HG03565 (cell line): Measurements from ENCODE around the gene HS1BP3.

ENCODE experiments used
- ATAC-seq: cut with Tn5 transposase; IDR thresholded peaks from one replicate; pipeline ENCODE4 v1.9.1; 2021; ENCODE audit warnings: mild to moderate bottlenecking, moderate library complexity; ENCODE audit not compliant: unreplicated experiment

Gene HS1BP3

DNA sequence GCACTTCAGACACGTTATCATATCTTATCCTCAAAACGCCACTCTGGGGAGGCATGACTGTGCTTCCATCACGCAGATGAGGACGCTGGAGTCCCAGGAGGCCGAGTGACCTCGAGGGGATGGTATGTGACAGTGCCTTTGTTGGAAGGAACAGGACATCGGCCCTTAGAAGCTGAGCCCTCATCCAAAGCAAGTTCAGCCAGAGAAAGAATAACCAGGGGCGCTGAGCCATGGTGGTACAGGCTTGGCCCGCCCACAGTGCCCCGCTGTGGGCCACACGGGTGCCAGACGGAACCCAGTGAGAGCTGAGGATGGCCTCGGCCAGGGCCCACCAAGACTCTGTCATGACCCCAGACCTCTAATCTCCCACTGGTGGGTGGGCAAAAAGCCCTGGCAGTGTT, 31.3 kb downstream of the HS1BP3 start:
- no peak for ATAC-seq

DNA sequence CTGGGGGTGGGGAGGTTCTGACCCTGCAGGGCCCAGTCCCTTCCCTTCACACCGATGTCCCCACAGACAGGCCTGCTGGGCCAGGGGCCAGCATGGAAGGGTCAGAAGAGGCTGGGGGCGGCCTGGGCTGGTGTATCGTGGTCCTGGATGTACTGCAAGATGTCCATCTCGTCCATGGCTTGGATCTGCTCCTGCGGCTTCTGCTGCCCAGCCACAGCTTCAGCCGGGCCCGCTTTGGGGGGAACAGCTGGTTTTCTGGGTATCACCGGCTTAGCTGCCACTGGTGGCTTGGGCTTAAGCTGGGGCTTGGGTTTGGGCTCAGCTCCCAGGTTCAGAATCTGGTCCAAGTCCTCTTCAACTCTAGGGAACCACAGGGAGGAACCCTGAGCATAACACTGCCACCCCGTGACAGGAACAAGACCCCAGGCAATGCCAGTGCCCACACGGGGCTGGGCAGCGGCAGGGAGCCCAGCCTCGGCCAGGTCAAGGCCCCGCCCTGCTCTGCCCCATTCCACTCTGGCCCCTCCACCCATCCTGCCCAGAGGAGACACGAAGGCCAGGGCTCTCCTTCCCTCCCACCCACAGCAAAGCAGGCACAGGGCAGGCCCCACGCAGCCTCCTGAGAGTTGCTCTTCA, 31.9 kb downstream of the HS1BP3 start:
- ATAC-seq = no peak

DNA sequence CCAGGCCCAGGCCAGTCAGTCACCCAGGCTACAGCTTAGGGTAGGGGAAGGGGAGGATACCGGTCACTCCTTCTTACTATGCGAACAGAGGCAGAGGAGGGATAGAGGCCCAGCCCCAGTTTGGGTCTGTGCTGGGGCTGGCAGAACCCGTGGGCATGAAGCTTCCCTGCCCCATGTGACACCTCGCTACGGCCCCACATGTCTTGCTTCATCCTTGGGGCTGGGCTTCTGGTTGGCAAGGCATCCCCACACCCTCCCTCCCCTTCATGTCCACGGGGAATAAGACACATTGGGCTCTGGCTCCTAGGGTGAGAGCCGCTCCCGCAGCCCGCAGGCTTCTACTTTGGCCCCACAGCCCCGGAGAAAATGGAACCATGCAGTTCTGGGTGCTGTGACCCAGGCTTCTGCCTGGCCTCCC, 32.4 kb downstream of the HS1BP3 start:
- no peak for ATAC-seq

DNA sequence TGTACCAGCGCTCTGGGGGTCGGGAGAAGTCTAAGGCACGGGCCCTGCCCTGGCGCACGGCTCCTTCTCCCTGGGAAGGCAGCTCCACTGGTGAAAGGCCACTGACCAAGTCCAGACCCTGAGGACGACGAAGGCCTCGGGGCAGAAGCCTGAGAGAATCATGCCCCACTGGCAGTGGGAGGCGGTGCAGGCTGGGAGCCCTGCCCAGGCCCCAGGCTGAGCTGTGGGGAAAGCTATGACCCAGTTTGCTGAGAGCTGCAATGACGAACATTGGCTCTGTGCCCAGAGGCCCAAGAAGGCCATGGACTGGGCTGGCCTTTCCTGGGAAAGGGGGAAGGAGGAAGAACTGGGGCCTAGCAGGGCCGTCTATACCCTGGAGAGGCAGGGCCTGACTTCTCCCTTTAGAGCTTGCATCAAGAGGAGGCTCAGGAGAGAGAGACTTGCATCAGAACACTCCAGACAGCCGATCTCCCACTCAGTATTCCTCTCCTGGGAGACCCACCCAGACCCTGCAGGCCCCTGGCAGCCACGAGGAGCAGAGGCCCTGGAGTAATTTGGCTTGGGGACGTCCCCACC, 32.9 kb downstream of the HS1BP3 start:
- ATAC-seq = no peak

DNA sequence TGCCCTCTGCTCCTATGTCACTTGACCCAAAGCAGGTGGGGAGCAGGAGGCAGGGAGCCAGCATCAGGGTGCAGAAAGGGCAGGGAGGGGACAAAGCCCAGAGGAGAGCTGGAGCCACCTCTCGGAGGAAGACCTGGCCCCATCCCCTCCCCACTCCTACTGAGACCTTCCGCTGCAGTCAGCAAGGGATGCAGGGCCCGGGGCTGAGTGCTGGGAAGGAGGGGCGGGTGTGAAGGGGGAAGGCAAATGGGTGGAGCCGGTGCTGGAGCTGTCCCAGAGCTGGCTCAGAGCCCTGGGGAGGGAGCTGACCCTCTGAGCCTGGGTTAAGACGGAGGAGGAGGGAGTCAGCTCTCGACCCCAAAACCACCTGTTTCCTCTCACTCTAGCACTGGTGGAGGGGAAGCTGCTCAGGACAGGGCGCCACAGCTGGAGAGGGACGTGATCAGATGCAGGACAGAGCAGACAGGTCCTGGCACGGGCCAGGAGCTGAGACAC, 33.8 kb downstream of the HS1BP3 start:
- ATAC-seq = no peak

DNA sequence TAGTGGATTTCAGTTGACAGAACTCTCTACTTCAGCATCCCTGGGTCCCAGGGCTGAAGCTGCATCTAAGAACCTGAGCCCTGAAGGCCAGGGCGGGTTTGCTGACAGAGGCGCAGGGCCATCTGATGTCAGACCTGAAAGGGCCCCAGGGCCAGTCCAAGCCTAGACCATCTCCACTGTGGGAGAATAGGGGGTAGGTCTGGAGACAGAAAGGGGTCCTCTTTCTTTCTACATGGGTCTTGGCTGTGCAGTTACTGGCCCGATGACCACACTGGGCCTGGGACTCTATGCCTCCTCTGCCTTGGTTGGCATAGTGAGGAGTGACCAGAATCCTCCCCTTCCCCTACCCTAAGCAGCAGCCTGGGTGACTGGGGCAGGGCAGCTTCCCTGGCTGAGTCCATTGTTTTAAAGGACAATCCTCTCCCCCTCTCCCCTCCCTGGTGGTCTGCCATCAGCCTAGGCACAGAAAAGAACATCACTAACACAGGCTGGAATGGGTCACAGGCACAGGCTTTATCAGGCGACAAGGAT, 34.5 kb downstream of the HS1BP3 start:
- ATAC-seq = no peak

DNA sequence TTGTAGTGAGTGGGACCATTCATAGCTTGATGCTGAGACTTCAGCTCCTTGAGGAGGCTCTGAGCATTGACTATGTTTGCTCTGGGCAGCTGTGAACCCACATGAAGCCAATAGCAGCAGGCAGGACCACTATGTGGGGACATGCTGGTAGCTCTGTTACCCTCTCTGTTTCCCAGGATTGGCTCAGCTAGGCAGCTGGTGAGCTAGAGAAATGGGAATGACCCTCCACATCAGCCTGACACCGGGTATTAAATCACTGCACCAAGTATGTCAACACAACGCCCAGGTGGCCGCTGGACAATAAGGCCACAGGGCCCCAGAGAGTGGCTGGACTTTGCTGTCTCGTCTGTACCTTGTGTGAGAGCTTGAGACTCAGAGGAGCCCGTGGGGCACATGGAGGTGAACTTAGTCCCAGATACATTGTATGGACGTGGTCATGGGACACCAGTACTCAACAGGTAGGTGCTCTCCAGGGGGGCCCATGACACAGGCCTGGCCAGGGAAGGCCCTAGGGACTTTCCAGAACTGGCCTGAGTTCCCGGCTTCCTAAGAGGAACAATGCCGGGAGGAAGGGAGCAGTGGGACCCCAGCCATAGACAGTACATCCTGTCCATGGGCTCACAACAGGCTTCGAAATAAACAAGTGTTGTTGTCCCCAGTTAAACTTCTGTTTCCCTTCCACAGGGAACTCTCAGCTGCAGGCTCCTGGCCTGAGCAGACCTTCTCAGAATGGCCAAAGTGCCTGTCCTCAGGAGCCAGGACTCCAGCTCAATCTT, 35.2 kb downstream of the HS1BP3 start:
- no peak for ATAC-seq

DNA sequence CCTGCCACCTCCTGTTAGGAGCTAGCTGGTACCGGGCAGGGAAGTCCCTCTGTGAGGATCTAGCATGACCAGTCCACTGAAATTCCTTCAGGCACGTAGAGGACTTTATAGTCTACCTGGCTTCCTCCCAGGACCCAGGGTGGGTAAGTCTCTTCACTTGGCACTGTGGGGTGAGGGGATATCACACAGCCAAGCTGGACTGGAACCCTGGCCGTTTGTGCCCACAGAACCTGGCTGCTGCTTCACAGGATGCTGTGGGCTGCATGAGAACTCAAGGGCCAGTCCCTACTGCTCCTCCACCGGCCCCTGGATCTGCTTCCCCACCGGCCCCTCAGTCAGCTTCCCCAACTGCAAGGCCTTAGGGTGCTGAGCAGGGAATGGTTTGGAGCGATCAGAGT, 35.8 kb downstream of the HS1BP3 start:
- ATAC-seq = no peak

DNA sequence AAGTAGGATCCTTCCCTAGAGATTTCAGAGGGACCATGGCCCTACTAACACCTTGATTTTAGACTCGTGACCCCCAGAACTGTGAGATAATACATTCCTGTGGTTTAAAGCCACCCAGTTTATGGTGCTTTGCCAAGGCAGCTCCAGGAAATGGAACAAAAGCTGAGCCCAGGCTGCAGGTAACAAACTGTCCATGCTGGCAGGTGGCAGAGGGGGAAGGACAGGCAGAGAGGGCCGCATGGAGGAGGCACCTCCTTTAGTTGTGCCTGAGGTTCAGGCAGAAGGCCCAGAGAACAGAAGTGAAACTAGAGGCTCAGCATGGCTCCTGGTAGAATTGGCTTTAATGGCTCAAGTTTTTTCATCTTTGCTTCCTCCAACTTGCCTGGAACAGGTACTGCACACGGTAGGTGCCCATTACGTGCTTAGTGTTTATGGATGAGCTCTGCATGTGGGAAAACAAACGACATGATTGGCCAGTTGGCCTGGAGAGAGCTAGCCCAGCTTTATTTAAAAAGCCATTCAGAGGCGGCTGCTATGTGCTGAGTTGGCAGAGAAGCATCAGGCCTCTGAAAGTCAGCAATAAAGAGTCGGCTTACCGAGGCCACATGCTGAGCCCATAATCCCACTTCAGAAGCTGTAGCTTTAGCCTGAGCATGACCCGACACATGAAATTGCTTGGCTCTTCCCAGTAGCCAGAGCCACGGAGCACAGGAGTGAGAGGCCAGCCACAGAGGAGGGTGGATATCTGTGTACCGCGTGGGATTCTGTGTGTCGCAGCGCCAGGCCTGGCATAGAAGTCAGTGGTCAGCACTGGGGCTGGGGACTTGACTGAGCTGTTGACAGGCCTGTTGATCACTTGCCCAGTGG, 36.5 kb downstream of the HS1BP3 start:
- no peak for ATAC-seq

DNA sequence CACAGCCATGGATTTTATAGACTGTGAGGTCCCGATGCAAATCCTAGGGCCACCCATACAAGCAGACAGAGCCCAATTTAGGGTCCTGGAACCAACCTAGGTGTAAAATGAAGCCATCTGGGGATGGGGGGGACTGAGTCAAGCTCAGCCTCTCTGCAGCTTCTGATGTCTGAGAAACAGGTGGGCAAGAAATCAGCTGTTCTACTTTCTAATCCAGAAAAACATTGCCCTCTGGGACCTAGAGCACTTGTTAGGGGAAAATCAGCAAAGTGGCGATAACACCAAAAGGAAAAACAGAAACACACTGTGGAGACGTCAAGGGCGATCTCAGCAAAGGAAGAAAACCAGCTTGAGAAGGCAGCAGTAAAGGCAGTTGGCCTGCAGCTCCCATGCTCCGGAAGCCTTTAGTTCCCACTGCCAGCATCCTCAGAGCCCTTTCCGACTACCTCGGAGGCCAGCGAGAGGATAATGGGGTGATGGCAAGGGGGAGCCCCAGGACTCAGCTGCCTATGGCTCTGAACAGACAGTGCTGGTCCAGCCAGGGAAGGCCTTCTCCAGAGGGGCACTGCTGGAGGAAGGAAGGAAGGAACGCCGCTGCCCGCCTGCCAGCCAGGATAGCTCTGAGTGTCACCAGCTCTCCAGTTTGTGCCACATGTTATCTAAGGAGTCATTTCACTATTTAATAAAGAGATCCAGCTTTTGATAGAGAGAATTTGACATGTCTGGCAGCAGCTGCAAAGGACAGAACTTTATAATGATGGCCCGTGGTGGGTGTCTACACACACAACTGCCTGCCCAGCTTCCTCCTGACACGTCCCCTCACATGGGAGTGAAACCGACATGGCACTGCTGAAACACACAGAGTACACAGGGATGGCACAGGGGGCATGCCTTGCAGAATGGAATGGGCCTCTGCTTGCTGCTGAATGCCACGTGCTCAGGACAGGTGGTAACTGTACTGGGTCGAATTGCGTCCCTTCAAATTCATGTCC, 37.7 kb downstream of the HS1BP3 start:
- no peak for ATAC-seq

DNA sequence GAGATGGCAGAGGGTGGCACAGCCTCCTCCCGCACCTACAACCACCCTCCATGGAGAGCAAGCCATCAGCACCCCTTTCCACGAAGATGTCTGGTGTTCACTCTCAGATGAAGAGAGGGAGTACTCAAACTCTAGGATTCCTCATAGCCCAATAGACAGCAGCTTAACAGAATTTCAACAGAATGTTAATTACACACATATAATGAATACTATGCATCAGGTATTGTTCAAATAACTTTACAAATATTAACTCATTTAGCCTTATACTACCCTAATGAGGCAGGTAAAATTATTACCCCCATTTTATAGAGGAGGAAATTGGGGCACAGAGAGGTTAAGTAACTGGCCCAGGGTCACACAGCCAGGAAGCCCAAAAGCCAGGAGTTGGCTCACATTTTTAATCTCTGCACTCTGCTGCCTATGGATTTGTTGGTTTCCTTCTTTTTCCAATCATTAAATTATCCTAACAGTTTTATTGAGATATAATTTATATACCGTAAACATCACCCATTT, 39.0 kb downstream of the HS1BP3 start:
- ATAC-seq = no peak

DNA sequence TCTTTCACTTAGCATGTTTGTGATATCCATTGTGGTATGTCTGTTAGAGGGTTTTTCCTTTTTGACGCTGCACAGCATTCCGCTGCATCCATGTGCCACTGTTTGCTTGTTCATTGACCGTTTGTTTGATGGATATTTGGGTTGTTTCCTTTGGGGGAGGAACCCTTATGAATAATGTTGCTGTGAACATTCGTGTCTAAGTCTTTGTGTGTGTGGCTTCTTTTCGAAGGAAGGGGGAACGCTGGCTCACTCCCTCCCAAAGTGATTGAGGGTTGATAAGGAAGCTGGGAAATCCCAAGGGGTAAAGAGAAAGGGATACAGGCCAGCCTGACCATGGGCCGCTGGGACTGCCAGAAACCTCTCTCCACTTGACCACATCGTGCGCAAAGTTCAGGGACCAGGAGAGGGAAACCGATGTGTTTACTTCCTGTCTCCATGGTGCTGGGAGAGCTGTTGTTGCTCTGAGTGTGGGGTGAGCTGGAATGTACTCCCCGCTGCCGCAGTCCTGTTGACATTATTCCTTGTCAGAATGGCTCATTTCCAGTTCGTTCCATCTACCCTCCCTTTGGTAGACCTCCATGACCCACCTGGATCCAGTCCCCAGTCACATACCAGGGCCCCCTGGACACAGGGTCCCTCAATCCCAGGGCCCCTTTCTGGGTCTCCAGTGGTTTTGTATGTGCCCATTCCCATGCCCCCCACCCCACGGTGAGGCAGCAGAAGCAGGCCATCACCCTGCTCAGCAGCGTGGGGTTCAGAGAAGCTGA, 39.6 kb downstream of the HS1BP3 start:
- ATAC-seq = no peak

DNA sequence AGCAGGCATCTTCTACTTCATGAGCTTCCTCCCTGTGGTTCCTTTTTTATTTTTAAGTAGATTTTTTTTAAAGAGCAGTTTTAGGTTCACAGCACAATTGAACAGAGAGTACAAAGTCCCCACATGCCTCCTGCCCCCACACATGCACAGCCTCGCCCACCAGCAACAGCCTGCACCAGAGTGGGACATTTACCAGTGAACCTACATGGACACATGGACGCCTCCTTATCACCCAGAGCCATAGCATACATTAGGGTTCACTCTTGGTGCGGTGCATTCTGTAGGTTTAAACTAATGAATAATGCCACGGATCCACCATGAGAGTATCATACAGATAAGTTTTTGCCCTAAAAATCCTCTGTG, 40.9 kb downstream of the HS1BP3 start:
- no peak for ATAC-seq

DNA sequence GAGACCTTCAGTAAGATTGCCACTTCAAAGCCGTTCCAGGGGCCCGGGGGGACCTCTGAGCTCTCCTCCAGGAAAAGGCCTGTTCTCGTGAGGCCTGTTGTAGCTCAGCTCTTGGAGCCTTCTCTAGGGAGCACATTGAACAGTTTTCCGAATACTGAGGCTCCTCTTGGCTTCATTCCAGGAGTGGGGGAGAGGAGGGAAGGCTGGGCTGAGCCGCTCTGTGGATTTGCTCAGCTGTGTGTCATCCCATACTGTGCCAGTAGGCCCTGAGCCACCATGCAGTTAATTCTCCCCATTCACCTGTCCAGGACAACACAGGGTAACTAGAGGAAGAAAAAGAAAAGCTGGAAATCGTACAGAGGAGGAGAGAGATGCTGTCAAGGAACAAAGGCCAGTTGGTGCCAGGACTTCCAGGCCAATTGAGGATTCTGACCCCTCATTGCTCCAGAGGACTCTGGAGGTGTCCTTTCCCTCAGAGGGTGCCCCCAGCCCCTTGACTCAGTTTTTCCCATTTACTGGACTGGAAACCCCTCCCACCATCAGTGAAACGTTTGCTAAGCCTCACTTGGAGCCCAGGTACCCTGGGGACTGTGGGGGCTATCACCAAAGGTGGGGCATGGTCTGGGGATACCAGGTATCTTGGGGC, 41.4 kb downstream of the HS1BP3 start:
- ATAC-seq = no peak

DNA sequence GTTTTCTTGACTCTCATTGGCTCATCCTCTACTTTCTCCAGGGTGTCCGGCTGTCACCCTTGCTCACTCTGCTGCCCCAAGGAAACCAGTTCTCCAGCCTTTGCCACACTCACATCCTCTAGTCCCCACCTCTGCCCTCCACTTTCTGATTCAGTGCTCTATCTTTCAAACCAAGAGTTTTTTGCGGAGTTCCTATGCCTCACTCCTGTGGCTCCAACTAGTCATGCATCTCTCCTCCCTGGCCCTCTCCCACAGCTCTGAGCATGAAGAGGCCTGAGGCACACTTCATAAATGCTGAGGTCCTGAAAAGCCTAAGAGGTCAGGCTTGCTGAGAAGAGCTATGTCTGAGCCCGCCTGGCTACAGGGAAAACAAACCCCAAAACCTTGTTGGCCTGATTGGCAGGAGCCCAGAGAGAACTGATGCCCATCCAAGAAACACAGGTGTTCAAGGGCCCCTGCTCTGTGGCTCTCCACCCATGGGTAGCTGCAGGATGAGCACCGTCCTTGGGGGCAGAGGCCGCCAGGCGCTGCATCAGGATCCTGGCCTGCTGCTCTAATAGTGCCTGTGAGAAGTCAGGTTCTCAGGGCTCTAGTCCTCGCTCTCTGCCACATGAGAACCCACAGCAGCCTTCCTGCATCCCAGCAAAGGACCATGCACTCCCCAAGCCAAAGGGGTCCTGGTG, 42.1 kb downstream of the HS1BP3 start:
- no peak for ATAC-seq

DNA sequence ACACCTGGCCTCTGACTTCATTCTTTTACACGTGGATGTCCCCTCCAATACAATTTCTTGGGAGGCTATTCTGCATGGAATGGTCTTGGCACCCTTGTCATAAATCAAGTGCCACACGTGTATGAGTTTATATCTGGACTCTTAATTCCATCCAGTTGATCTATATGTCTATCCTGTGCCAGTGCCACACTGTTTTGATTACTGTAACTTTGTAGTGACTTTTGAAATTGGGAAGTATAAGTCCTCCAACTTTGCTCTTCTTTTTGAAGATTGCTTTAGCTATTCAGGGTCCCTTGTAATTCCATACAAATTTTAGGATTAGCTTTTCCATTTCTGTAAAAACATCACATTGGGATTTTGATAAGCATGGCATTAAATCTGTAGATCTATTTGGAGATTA, 43.5 kb downstream of the HS1BP3 start:
- no peak for ATAC-seq

DNA sequence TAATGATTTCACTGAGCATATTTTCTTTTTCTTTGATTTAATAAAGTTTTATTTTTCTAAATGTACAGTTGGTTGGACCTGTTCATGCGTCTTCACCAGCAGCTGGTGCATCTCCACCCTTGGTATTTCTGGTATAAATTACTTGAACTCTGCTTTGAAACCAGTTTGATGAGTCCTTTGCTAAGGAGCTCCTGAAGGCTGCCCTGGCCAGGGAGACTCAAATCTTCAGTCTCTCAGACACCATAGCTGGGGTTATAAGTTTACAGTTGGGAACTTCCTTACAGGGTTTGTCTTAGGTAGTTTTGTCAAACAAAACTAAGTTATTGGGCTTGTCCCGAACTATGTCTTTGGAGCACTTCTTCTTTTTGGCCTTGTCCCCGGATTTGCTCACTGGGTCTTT, 44.7 kb downstream of the HS1BP3 start:
- ATAC-seq = no peak

DNA sequence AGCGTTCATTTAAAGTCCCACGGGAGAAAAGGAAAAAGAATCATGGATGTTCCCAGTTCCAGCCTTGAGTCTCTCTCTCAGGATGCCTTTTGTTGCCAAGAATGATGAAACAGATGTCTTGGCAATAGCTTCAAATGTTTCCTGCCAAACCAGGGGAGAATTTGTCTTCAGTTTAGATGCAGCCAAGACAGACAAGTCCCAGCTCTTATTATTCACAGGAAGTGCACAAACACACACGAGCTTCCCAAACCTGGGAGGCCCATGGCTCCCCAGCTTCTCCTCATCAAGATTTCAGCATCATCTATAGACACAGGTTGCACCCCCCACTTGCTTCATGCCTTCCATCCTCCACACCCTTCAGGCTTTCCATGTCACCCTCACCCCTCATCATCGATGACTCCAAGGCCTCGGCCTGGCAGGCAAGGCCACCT, 45.9 kb downstream of the HS1BP3 start:
- no peak for ATAC-seq
